ENCODE results near the gene UTP15.

Gene UTP15

GRCh38 chr5:73534011-73534644 lies 31.4 kb upstream of the UTP15 start:
- Histone ChIP-seq H3K27me3 (peaks cover 49% of the 10 kb centered on the region), H3K27ac (no peak overlapping the region), H3K4me3 (ENCODE audit: low read depth in 1 of 2, low read length in 1 of 2) (no peak overlapping the region), H3K9me3 (no peaks in the 10 kb centered on the region), H3K4me1 (ENCODE audit: control insufficient read depth in 1 of 2, insufficient read depth in 1 of 2, low read depth in 1 of 2, low read length in 1 of 2) (no peaks in the 10 kb centered on the region), H3K36me3 (no peaks in the 10 kb centered on the region)
- TF ChIP-seq CTCF (IDR thresholded peaks at IDR 0.05) = no peak

GRCh38 chr5:73534971-73535370 lies 30.6 kb upstream of the UTP15 start:
- Histone ChIP-seq H3K36me3 (no peaks in the 10 kb centered on the region), H3K4me1 (ENCODE audit: control insufficient read depth in 1 of 2, insufficient read depth in 1 of 2, low read depth in 1 of 2, low read length in 1 of 2) (no peaks in the 10 kb centered on the region), H3K27me3 (peaks cover 48% of the 10 kb centered on the region), H3K27ac (no peak overlapping the region), H3K4me3 (ENCODE audit: low read depth in 1 of 2, low read length in 1 of 2) (no peak overlapping the region), H3K9me3 (no peaks in the 10 kb centered on the region)
- no peak for TF ChIP-seq CTCF (IDR thresholded peaks at IDR 0.05)

- no peaks in the 10 kb centered on the region for H3K9me3 ChIP-seq
- H3K27ac ChIP-seq = no peak overlapping the region
- peaks cover 52% of the 10 kb centered on the region for H3K27me3 ChIP-seq
- H3K36me3 ChIP-seq = no peaks in the 10 kb centered on the region
- TF ChIP-seq CTCF (IDR thresholded peaks at IDR 0.05) = no peak
- H3K4me3 ChIP-seq (ENCODE audit: low read depth in 1 of 2, low read length in 1 of 2) = no peak overlapping the region
- H3K4me1 ChIP-seq (ENCODE audit: control insufficient read depth in 1 of 2, insufficient read depth in 1 of 2, low read depth in 1 of 2, low read length in 1 of 2) = no peaks in the 10 kb centered on the region
Observed at GRCh38 chr5:73539730-73540129, 25.8 kb upstream of the UTP15 start.

- Histone ChIP-seq H3K36me3 (no peaks in the 10 kb centered on the region), H3K4me1 (ENCODE audit: control insufficient read depth in 1 of 2, insufficient read depth in 1 of 2, low read depth in 1 of 2, low read length in 1 of 2) (no peaks in the 10 kb centered on the region), H3K27ac (no peak overlapping the region), H3K4me3 (ENCODE audit: low read depth in 1 of 2, low read length in 1 of 2) (no peak overlapping the region), H3K27me3 (peaks cover 55% of the 10 kb centered on the region), H3K9me3 (no peaks in the 10 kb centered on the region)
- no peak for TF ChIP-seq CTCF (IDR thresholded peaks at IDR 0.05)
Observed at GRCh38 chr5:73540192-73540591, 25.4 kb upstream of the UTP15 start.

- H3K27me3 ChIP-seq = peaks cover 60% of the 10 kb centered on the region
- no peaks in the 10 kb centered on the region for H3K9me3 ChIP-seq
- TF ChIP-seq CTCF (IDR thresholded peaks at IDR 0.05) = no peak
- H3K4me1 ChIP-seq (ENCODE audit: control insufficient read depth in 1 of 2, insufficient read depth in 1 of 2, low read depth in 1 of 2, low read length in 1 of 2) = no peaks in the 10 kb centered on the region
- no peak overlapping the region for H3K4me3 ChIP-seq (ENCODE audit: low read depth in 1 of 2, low read length in 1 of 2)
- no peak overlapping the region for H3K27ac ChIP-seq
- H3K36me3 ChIP-seq = no peaks in the 10 kb centered on the region
Observed at GRCh38 chr5:73542020-73542419, 23.5 kb upstream of the UTP15 start.

Data from neutrophil (primary cell).